Hindlimb muscle (tissue), 1 donor: ENCODE measurements around the gene LYVE1. TPM values are rescaled to one million over a fixed set of nuclear protein-coding genes. Genes with fewer than 3 reads are reported as not detected.

ENCODE experiments used
- DNase-seq: peaks from one replicate; pipeline ENCODE4 v3.0.0-alpha.2; 2013
- polyA plus RNA-seq: library from polyadenylated mRNA; unstranded; fragments of 120-200 nt; gene quantifications from one replicate; pipeline ENCODE4 v1.2.1, GENCODE V29; 2013; ENCODE audit not compliant: insufficient read length

The LYVE1 gene
- polyA plus RNA-seq, 1 donor = 55.4 TPM

DNA sequence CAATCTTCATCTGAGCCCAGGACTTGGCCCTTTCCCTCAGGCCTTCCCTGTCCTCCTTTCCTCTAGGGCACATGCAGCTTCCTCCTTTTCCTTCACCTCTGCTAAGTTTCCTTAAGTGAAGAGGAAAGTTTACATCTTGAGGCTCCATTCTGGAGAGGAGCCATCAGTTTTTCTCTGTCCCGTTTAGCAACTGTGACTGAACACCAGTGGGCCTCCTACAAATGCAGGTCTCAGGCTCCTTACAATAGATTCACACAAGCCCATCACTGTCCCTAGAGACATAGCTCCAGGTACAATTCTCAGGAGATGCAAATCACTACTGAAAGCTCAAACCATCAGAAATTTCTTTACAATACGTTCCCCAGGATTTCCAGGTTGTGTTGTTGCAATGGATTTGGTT is 23.3 kb upstream of the LYVE1 start:
- no peak for DNase-seq

DNA sequence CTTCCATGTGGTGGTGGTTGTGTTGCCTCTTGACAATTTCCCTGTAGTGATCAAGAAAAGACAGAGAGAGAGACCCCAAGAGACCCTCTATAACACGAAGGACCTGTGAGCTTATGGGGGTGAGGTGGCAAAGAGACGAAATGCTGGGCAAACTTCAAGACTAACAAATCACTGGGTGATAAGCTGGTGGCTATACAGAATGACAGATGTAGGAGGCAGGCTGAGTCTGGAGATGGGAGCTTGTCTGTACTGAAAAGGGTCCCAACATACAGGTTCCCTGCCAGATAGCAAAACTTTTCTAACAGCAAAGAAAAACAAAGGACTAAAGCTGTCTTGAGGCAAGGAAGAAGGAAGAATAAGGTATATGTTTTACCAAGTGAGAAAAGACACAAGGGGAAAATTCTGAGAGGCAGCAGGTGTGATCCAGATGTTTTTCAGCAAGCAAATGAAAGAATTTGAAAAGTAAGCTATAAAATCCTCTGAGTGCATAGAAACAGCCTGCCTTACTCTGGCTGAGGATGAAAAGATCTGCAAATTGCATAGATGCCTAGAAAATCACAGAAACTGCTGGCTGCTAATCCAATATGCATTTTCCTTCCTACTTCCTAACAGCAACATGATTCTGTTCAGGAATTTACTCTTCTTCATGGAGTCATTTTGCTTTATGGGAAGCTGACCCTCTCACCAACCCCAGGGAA is 21.9 kb upstream of the LYVE1 start:
- no peak for DNase-seq

DNA sequence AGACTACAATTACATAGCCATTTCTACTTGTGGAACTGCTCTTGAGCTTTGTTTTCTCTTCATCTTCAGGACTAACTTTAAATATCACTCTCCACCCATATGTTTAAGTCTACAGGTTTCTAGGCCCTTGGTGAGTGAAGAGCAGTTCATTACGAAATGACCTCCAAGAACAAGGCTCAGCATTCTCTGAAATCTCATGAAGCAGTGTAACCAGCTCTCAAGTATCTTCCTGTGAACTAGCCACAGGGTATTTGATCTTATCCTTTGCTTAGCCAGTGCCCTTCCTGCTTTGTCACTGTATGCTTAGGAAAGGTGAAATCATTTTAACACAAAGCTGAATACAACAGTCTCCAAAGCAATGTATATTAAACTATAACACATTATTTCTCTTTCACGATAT is 20.4 kb upstream of the LYVE1 start:
- no peak for DNase-seq

DNA sequence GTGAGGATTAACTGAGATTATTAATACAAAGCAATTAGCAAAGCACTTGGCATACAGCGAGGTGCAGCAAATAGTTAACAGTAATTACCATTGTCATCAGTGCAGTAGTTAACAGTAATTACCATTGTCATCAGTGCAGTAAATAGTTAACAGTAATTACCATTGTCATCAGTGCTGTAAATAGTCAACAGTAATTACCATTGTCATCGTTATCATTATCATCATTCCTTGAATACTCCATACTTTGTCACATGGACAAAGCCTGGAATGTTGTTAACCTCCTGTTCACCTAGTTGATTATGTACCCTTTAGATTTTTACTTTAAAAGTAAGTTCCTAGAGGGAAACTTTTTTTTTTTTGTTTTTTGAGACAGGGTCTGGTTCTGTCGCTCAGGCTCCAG is 19.5 kb upstream of the LYVE1 start:
- no peak for DNase-seq

DNA sequence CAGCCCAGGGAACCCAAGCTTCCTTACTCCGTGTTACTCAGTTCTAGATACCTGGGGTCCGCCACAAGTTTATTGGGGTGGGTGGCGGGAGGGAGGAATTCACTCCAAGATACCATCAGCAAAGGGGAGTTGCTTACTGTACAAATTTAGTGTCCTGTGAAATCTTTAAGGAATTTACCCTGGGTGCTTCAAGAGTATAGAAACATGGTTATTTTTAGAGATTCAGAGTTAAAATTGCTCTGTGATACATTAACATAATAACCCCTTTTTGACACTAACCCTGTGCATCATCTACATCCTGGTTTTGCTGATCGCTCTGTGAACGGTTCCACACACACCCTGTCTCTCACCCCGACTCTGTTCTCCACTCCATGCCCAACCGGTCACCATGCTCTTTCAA is 18.9 kb upstream of the LYVE1 start:
- DNase-seq = no peak

DNA sequence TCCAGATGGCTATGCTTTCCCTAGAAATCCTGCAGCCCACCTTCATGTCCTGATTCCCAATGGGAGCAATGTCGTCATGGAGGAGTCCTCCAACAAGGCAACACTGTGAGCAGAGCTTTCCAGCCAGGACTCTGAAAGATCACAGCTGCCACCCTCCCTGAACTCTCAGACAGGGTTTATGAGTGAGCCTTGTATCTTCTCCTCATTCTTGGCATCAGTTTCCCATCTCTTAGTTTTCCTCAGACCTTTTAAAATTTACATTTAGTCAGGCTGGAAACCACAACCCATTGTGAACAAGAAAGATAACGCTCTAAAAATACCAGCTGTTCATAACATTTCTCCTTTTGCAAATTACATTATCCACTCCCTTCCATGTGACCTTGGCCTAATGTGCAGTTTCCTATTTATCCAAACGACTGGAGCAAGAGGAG is 15.6 kb upstream of the LYVE1 start:
- DNase-seq = no peak

DNA sequence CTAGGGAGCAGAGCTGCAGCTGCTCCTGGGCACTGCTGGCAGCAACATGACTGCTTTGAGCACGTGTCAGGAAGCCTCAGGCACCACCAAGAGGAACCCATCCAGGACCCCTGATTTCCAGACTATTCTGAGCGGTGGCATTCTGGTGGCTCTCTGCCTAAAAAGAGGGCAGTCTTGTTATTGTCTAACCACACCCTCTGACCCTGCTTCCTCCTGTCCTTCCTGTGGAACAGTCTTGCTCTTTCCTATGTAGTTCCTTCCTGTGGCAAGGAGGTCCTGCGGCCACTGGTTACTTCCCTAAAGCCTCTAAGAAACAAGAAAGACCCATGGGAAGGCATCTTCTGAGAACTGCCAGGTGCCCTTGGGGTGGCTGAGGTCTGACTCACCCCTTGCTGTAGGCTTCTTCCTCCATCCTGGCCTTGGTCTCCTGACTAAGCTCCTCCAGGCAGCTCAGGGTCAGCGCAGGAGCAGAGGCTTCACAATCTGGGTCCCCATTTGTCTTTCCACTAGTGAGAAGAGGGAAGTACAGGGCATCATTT is 13.1 kb upstream of the LYVE1 start:
- no peak for DNase-seq

DNA sequence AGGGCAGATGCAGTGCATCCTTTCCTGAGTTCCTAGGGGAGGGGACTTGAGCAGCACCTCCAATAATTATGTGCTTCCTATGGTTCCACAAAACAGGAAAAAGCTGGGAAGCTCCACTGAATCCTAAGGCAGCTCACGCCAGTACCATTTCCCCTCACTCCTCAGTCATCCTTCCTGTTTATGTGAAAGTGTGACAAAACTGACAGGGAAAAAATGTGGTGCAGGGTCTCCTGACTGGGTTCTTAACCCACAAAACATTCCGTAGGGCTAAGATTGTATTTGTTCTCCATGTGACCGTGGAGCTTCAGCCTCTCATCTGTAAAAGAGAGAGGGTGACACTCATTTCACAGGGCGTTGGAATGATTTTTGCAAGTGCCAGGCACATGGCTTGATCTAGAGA is 12.2 kb upstream of the LYVE1 start:
- DNase-seq = no peak

DNA sequence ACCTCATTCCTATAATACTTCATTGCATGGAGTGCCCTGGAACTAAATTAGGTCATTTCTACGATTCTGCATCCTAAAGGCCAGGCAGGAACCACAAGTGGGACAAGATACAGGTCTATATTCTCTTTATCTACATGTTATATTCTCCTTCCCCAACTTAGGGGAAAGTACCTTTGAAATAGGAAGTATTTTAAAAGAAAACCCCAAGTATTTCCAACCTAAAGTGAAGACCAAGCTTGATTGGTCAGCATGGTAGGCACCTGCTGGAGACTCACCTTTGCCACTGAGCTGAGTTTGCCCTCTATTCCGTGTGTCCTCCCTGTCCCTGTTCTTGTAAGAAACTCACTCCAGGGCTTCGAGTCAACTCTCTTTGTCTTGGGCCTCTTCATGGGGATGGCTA is 11.2 kb upstream of the LYVE1 start:
- no peak for DNase-seq

DNA sequence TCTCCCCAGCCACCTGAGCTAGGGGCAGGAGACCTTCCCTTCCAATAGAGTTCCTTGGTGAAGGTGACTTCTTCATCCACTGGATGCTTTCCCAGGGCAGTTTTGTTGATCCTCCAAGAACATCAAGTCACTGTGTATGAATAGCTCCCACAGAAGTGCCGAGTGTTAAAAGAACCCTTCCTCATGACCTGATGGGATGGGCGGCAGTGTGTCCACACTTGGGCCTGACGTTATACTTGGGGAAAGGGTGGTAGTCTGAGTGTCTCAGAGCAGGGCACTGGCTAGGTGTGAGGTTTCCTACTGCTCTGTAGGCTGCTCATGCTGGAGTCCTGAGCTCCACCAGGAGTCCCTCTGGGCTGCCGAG is 7.6 kb upstream of the LYVE1 start:
- DNase-seq = no peak

DNA sequence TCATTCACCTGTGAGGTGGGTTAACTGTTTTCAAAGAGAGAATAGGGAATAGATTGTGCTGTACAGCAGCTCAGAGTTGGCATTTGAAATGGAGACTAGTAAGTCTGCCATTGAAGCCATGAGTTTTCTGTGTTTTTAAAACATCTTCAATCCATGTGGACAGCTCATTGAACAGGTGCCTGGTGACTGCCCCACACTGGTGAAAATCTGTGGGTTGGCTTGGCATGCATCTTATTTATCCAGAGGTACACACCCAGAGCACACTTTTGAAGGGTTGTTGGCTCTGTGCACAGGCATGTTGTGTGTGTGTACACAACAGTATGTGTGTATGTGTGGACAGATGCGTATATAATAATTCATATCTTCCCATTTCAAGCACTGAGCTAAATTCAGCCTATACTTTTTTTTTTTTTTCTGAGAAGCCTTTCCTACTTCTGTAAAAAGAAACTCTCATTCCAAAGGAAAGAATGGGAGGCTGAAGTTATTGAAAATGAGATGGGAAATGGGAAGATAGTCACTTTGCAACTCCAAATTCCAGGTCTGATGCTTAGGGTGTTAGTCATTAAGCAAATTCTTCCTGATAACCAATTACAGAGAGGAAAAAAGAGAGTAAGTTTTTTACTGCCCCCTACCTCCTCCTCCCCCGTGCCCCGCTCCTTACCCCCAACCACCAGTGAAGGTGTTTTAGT is 7.0 kb upstream of the LYVE1 start:
- DNase-seq = no peak

DNA sequence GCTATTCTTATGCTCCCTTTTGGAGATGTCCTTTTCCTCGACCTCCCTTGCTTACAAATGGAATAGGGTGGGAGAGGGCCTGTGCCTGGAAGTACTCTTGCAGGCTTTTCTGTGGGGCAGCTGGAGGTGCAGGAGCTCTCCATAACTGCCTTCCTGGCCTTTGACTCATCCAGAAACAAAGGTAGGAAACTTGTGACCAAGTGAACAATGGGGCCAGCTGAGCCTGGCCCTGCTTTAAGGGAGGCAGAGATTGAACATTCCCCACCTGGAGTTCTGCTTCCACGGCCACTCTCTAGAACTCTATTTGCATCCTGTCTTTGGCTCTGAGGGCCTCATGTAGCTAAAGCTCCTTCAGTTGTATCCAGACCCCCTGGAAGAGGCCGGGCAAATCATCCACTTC is 5.1 kb upstream of the LYVE1 start:
- no peak for DNase-seq

DNA sequence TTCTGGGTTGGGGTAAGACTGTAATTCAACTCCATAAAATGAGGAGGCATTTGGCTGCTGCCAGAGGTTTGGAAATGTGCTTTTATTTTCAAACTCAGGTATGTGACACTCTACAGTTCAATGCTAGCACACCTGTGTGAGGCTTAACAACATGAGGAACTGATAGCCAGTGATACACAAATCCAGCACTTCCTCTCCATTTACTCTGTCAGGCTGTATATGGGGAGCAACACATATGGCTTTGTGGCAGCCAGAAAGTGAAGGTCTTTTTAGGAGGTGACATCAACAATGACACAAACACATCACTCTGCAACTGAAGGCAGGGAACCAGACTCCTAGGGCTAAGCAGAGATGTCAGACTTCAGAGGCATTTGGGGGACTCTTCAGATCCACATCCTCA is 4.6 kb upstream of the LYVE1 start:
- DNase-seq = no peak

DNA sequence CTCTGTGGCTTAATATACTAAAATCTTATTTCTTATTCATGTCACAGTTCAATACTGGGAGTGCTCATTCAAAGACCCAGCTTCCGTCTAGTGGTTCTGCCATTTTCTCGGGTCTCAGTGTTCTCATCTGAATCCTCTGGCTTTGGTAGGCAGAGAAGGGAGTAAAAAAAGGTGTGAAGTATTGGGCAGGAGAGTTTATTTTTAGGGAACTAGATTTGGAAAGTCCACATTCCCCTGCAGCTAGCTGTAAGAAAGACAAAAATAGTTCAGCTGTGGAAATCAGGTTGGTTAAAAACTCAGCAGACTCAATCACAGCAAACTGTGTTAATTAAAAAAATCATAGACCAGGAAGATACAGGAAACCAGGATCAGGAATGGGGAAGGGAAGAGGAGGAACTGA is 4.1 kb upstream of the LYVE1 start:
- DNase-seq = no peak

DNA sequence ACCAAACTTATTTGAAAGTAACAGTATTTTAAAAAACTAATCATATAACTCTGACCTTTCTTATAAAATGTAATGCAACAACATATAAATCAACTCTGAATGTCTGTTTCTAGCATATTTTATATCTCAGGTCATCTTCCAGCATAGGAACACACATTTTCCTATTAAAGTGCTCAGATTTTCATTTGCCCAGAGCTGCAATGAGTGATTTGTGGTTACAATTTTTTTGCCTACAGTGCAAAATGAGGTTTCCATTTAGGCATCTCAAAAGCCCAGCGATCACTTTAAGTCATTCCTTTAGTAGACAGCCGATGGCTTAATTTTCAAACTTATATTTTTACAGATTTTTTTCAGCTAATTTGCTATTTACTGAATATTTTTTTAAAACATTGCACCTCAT is 1.0 kb downstream of the LYVE1 start:
- no peak for DNase-seq

DNA sequence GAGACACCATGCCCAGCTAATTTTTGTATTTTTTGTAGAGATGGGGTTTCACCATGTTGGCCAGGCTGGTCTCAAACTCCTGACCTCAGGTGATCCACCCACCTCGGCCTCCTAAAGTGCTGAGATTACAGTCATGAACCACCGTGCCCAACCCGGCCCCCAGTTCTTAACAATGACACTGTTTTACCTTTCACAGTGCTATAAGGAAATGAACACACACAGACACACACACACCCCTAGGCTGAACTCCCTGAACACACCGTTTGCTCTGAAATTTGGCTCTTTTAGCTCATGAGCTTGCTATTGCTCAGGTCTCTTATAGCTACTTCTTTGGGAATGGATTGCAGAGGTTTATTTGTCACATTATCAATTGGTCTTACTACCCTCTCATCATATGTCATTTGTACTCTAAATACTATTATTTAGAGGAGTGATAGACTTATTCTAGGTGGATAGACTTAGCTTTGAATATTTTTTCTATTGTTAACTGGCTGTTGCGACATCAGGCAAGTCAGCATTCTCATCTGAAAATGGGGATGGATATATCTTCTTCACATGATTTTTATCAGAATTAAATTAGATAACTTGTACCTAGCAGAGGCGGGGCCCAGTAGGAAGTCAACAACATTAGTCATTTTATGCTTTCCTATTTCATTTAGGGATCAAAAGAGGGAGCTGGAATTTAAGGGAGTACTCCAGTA is 2.1 kb downstream of the LYVE1 start:
- DNase-seq = no peak

DNA sequence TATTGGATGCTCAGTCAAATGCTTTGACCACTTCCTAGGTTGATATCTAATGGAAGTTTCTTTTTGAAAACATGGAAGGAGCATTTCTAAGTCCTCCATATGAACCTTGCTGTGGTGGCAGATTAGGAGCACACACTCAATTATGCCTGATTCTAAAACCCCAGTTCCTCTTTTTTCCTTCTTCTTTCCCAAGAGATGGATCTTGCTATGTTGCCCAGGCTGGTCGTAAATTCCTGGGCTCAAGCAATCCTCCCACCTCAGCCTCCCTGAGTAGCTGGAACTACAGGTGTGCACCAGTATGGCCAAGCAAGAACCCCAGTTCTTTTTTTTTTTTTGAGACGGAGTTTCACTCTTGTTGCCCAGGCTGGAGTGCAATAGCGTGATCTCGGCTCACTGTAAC is 3.0 kb downstream of the LYVE1 start:
- no peak for DNase-seq

DNA sequence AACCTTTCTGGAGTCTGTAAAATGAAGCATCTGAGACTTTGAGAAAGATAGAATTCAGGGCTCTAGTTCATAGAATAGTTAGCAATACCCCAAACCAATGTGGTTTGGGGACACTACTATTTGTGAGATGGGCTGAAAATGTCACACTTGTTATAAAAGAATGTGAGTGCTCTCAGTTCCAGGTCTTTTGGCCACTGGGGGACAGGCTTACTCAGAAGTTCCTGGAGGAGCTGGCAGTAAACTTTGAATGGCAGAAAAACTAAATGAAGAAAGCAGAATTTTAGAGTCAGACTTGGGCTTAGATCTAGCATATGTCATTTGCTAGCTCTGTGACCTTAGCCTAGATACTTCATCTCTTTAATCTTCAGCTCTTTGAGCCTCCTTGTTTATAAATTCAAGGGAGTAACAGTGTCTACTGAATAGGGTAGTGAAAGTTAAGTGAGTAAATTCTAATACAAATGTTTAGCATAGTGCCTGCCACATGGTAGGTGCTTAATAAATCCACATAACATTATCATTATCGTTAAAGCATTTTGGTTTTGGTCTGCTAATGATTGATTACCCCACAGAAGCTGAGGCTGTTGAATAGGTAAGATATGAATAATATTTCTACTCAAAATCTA is 3.7 kb downstream of the LYVE1 start:
- peak; percentile 30 for DNase-seq

DNA sequence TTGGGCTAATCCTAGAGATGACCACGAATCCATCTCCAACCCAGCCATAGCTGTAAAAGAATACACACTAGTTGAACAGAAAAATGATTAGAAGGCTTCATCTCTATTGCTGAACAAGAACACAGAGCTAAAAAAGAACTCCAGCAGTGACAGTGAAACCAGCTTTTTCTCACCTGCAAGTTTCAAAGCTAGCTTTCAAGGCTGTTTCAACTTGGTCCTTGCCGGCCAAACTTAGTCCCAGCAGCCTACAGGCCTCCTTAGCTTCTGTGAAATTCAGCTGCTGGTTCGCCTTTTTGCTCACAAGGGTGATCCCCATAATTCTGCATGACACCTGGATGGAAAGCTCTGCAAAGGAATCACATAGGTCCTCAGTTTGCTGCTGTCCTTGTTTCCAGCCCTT is 4.4 kb downstream of the LYVE1 start:
- no peak for DNase-seq

DNA sequence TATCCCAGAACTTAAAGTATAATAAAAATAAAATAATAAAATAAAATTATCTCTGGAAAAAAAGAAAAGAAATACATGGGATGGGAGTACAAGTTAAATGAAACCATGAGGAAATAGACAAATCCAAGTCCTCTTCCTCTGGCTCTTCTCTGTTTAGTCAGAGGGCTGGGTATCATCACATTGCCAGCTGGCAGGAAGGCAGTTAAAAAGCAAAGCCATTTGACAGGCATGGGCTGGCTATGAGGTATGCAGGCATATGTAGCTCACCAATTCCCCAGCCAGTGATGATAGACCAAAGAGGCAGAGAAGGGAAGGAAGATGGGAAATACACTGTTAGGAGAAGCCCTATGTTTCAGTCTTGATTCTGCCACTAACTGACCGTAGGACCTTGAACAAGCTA is 6.5 kb downstream of the LYVE1 start:
- no peak for DNase-seq

DNA sequence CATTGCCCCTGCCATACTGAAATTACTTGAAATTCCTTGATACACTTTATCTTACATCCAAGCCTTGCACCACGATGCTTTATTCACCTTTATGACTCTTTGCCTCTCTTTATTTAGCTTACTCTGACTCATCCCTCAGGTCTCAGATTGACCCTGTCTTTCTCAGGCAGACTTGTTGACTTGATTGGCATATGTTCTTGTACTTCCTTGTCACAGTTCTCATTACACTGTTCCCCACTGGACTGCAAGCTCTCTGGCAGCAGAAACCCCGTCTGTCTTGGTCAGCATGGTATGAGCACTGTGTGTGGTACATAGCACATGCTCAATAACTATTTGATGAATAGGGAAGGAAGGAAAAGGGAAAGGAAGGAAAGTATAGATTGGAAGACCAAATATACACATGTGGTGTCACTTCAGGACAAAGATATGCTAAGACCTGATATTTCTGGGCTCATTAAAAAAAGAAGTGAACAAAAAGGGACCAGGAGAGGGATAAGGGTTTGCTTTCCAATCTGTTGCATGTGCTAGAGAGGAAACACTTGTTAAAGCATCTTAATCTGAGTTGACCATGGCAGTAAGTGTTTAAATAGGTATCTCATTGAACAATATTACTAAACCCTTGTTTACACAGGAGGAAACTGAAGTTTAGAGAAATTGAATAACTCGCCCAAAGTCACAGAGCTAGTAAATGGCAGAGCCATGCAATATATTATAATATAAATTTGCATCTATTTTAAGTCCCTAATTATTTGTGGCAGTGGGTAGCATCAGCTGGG is 7.2 kb downstream of the LYVE1 start:
- DNase-seq = no peak

DNA sequence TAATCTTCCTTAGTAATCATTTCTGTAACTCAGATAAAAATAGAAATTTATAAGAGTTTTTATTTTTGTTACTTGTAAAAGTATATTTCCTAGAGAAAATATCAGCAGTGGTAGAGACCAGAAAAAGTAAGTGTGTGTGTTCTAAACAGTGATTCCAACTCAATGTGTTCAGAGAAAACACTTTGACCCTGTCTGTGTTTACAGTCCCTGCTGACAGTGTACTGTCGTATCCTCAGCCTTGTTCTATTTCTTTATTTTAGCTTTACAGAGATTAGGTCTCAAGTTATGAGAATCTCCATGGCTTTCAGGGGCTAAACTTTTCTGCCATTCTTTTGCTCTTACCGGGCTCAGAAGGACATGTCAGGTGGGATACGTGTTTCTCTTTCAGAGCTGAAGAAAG is 10.2 kb downstream of the LYVE1 start:
- DNase-seq = no peak

DNA sequence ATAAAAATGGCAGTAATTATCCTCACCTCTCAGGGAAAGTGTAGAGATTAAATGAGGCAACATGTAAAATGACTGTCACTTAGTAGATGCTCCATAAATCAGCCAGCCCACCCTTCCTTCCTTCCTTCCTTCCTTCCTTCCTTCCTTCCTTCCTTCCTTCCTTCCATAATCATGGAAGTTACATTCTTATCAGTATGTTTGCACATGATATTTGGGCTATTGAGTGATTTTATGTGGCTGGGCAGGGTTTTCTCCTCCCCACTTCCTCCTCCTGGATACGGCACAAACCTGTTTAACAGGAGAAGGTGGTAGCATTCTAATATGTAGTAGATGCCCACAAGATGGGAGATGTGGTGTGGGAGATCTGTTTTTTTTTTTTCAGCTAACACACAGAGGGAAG is 11.9 kb downstream of the LYVE1 start:
- DNase-seq = no peak
